Neuronal stem cell (in vitro differentiated cells): Measurements from ENCODE around the gene SENP8.

Experiments
- DNase-seq: peaks from one replicate; pipeline ENCODE4 v3.0.0-alpha.2; 2013; ENCODE audit warnings: low spot score
- H2AFZ ChIP-seq: one replicate; pipeline ENCODE4 v1.6.1; 2013; ENCODE audit warnings: mild to moderate bottlenecking, low read length, inconsistent platforms
- H2AK5ac ChIP-seq: 2 replicates; pipeline ENCODE4 v1.6.1; 2013; ENCODE audit warnings: low read depth, mild to moderate bottlenecking, inconsistent platforms, low read length, moderate library complexity, mixed read lengths
- H2BK120ac ChIP-seq: 2 replicates; pipeline ENCODE4 v1.6.1; 2013; ENCODE audit warnings: low read depth, mild to moderate bottlenecking, inconsistent platforms, low read length, moderate library complexity, mixed read lengths
- H2BK12ac ChIP-seq: one replicate; pipeline ENCODE4 v1.6.1; 2013; ENCODE audit warnings: low read length, inconsistent platforms
- H2BK15ac ChIP-seq: 2 replicates; pipeline ENCODE4 v1.6.1; 2013; ENCODE audit warnings: mild to moderate bottlenecking, low read length, inconsistent platforms, mixed read lengths
- H2BK5ac ChIP-seq: one replicate; pipeline ENCODE4 v1.6.1; 2013; ENCODE audit warnings: inconsistent platforms, mild to moderate bottlenecking, low read length, moderate library complexity
- H3K14ac ChIP-seq: one replicate; pipeline ENCODE4 v1.6.1; 2013; ENCODE audit warnings: low read length, inconsistent platforms
- H3K18ac ChIP-seq: 2 replicates; pipeline ENCODE4 v1.6.1; 2013; ENCODE audit warnings: low read length, inconsistent platforms
- H3K23ac ChIP-seq: 2 replicates; pipeline ENCODE4 v1.6.1; 2013; ENCODE audit warnings: low read depth, mild to moderate bottlenecking, mixed read lengths, low read length, inconsistent platforms; ENCODE audit not compliant: poor library complexity
- H3K27ac ChIP-seq: replicated peaks from 3 replicates; pipeline ENCODE4 v1.5.1; 2013; ENCODE audit warnings: low read length, inconsistent platforms
- H3K27me3 ChIP-seq, 3 experiments: 2 replicates each; pipeline ENCODE4 v1.6.1; 2013; ENCODE audit warnings: low read length in 3 of 3, mild to moderate bottlenecking in 2 of 3, inconsistent platforms in 1 of 3, low read depth in 1 of 3, mixed read lengths in 1 of 3, moderate library complexity in 1 of 3; ENCODE audit not compliant: control insufficient read depth in 3 of 3, insufficient read depth in 3 of 3
- H3K36me3 ChIP-seq, 2 donors: replicated peaks in 1 of 2; 2 replicates each; pipeline ENCODE4 v1.6.1; 2013; ENCODE audit warnings: low read length in 2 of 2; ENCODE audit not compliant: control insufficient read depth in 2 of 2, insufficient read depth in 2 of 2
- H3K4ac ChIP-seq: 2 replicates; pipeline ENCODE4 v1.6.1; 2013; ENCODE audit warnings: inconsistent platforms, mild to moderate bottlenecking, low read length, moderate library complexity
- H3K4me1 ChIP-seq, 2 donors: 1 replicate in 1 of 2; 2 replicates in 1 of 2; pipeline ENCODE4 v1.6.1; 2013; ENCODE audit warnings: low read length in 2 of 2, low read depth in 1 of 2; ENCODE audit not compliant: control insufficient read depth in 2 of 2, insufficient read depth in 1 of 2
- H3K4me2 ChIP-seq: one replicate; pipeline ENCODE4 v1.6.1; 2013; ENCODE audit warnings: mild to moderate bottlenecking, low read length, inconsistent platforms; ENCODE audit not compliant: insufficient read depth, poor library complexity, severe bottlenecking
- H3K4me3 ChIP-seq, 2 donors: 2 replicates each; pipeline ENCODE4 v1.5.1; 2013; ENCODE audit warnings: low read length in 2 of 2, mild to moderate bottlenecking in 2 of 2, inconsistent platforms in 1 of 2, moderate library complexity in 1 of 2
- H3K79me1 ChIP-seq: one replicate; pipeline ENCODE4 v1.6.1; 2013; ENCODE audit warnings: low read depth, mild to moderate bottlenecking, inconsistent platforms, low read length, moderate library complexity
- H3K9ac ChIP-seq: one replicate; pipeline ENCODE4 v1.6.1; 2013; ENCODE audit warnings: mild to moderate bottlenecking, low read depth, low read length, inconsistent platforms; ENCODE audit not compliant: poor library complexity
- H3K9me3 ChIP-seq, 2 donors: replicated peaks in 1 of 2; 2 replicates each; pipeline versions ENCODE3 to v1.6.1; 2013; ENCODE audit warnings: low read length in 2 of 2, mild to moderate bottlenecking in 2 of 2, inconsistent platforms in 1 of 2, low read depth in 1 of 2, mixed read lengths in 1 of 2, moderate library complexity in 1 of 2; ENCODE audit not compliant: control insufficient read depth in 2 of 2, insufficient read depth in 1 of 2
- H4K8ac ChIP-seq: one replicate; pipeline ENCODE4 v1.6.1; 2013; ENCODE audit warnings: low read depth, mild to moderate bottlenecking, inconsistent platforms, low read length, moderate library complexity
- H4K91ac ChIP-seq: one replicate; pipeline ENCODE4 v1.6.1; 2013; ENCODE audit warnings: low read length, low read depth, mild to moderate bottlenecking, inconsistent platforms; ENCODE audit not compliant: poor library complexity
- WGBS, 2 donors: extraction: QIAGEN DNeasy Blood & Tissue Kit; methylation state at CpG; one replicate each; pipeline ENCODE4 v1.1.7; 2013; ENCODE audit warnings: missing lambda C conversion rate in 2 of 2, mixed read lengths in 1 of 2; ENCODE audit not compliant: insufficient read length in 2 of 2, insufficient replicate concordance in 1 of 2; ENCODE audit errors: extremely low coverage in 2 of 2; 5-methylcytosine and 5-hydroxymethylcytosine counted together

Gene SENP8

GRCh38 chr15:72131922-72132321 lies 13.7 kb downstream of the SENP8 start:
- Histone ChIP-seq H3K18ac (no peak overlapping the region), H2BK5ac (no peak overlapping the region), H2AFZ (no peak overlapping the region), H3K9ac (no peak overlapping the region), H2AK5ac (no peak overlapping the region), H3K4me3 (no peak overlapping the region), H2BK15ac (no peak overlapping the region), H3K4me1 (no peaks in the 10 kb centered on the region), H3K23ac (no peak overlapping the region), H3K79me1 (no peaks in the 10 kb centered on the region), H3K36me3 (no peaks in the 10 kb centered on the region), H3K14ac (no peak overlapping the region), H2BK120ac (no peak overlapping the region), H4K91ac (no peak overlapping the region), H3K4me2 (no peak overlapping the region), H3K27ac (no peak overlapping the region), H3K4ac (no peak overlapping the region), H4K8ac (no peak overlapping the region), H3K27me3 (no peaks in the 10 kb centered on the region), H3K9me3 (no peaks in the 10 kb centered on the region), H2BK12ac (no peak overlapping the region)
- no CpG with 5 or more reads among the region's 3 CpGs for WGBS, 2 donors
- DNase-seq = no peak

DNA sequence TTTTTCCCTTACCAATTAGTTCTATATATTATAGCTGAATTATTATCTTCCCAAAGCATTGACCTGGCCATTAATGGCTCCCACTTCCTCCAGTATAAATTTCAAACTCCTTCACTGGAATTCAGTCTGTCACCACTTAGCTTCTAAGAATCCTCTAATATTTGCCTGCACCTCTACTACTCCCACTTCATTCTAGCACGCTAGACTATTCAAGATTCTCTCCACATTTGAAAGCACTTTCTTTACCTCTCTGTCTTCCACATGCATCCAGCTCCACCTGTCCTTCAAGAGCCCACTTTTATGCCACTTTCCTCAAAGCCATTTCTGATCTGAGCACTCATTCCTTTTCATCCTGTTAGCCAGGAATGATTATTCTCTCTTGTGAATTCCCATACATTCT lies 15.0 kb downstream of the SENP8 start:
- Histone ChIP-seq H2AK5ac (no peak overlapping the region), H3K27ac (no peak overlapping the region), H2BK12ac (no peak overlapping the region), H3K23ac (no peak overlapping the region), H2BK15ac (no peak overlapping the region), H3K9ac (no peak overlapping the region), H2BK120ac (no peak overlapping the region), H3K4ac (no peak overlapping the region), H3K14ac (no peak overlapping the region), H4K91ac (no peak overlapping the region), H3K4me2 (no peak overlapping the region), H2BK5ac (no peak overlapping the region), H3K79me1 (no peaks in the 10 kb centered on the region), H4K8ac (no peak overlapping the region), H3K18ac (no peak overlapping the region), H3K9me3 (no peaks in the 10 kb centered on the region), H3K4me1 (no peaks in the 10 kb centered on the region), H3K27me3 (no peaks in the 10 kb centered on the region), H2AFZ (no peak overlapping the region), H3K36me3 (no peaks in the 10 kb centered on the region), H3K4me3 (no peak overlapping the region)
- no CpG with 5 or more reads among the region's 1 CpG for WGBS, 2 donors
- no peak for DNase-seq

DNA sequence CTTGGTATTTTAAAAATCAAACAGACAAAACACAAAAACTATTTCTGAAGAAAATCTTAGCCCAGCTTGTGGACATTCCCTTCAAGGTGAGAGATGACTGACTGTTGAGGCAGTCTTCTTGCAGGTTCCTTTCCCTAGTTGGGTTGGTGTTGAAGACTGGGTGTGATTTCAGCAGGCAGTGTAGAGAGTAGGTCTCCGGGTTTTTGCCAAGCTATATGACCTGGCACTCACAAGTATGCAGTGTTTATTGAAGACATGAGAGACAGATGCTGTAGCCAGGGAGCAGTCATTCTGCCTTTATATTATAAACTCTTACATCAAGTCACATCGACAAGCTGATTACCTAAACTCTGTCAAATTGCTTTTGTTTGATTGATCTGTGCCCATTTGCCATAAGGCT lies 17.5 kb downstream of the SENP8 start:
- no peak overlapping the region for H3K18ac ChIP-seq
- no peaks in the 10 kb centered on the region for H3K27me3 ChIP-seq
- H3K9me3 ChIP-seq = no peaks in the 10 kb centered on the region
- DNase-seq = no peak
- H2BK120ac ChIP-seq = no peak overlapping the region
- H2AFZ ChIP-seq = no peak overlapping the region
- H3K79me1 ChIP-seq = no peaks in the 10 kb centered on the region
- no CpG with 5 or more reads among the region's 2 CpGs for WGBS, 2 donors
- no peak overlapping the region for H3K9ac ChIP-seq
- H3K23ac ChIP-seq = no peak overlapping the region
- no peak overlapping the region for H4K91ac ChIP-seq
- H3K4ac ChIP-seq = no peak overlapping the region
- H3K4me3 ChIP-seq = no peak overlapping the region
- H3K4me1 ChIP-seq = no peaks in the 10 kb centered on the region
- H3K4me2 ChIP-seq = no peak overlapping the region
- no peak overlapping the region for H2BK12ac ChIP-seq
- H4K8ac ChIP-seq = no peak overlapping the region
- no peak overlapping the region for H2BK15ac ChIP-seq
- H3K27ac ChIP-seq = no peak overlapping the region
- H2AK5ac ChIP-seq = no peak overlapping the region
- H3K14ac ChIP-seq = no peak overlapping the region
- H2BK5ac ChIP-seq = no peak overlapping the region
- no peaks in the 10 kb centered on the region for H3K36me3 ChIP-seq

DNA sequence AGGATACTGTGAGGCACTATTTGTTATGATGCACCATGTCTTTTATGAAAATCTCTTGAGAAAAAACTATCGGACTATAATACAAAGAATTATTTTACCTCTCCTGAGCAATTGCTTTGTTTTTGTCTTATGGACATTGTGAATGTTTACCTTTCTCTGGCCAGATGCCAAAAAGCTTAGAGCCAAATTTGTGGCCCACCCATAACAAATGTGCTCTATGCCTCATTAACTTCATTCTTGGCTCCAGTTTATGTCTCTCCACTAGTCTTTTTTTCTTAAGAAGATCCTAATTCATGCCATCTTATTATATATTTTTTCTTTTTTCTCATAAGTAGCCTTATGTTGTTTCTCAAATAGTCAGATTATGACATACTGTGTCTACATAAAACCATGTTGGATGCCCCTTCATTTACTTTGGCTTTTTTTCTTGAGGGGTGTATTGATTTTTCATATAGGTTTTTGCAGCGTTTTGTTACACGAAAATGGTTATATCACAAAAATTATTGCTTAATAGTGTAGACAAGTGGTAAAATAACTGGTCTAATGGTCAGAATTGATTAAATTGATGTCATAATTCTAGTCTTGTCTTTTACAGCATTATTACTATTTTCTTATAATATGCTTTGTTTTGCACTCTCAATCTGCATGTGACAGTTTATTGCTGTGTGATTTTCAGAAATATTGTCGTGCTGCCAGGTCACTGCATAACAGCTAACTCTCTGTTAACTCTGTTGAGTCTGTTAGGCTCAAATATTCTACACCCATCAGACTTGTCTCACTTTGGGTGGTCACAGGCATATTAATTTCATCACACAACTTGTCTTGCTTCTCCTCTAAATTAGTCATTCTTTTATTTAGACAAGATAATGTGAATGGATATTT lies 18.2 kb downstream of the SENP8 start:
- Histone ChIP-seq H3K9me3 (no peaks in the 10 kb centered on the region), H3K4ac (no peak overlapping the region), H4K8ac (no peak overlapping the region), H2AK5ac (no peak overlapping the region), H2BK120ac (no peak overlapping the region), H3K27me3 (no peaks in the 10 kb centered on the region), H3K79me1 (no peaks in the 10 kb centered on the region), H2BK12ac (no peak overlapping the region), H3K4me2 (no peak overlapping the region), H3K4me3 (no peak overlapping the region), H3K4me1 (no peaks in the 10 kb centered on the region), H3K9ac (no peak overlapping the region), H2AFZ (no peak overlapping the region), H3K18ac (no peak overlapping the region), H3K23ac (no peak overlapping the region), H2BK5ac (no peak overlapping the region), H3K36me3 (no peaks in the 10 kb centered on the region), H3K27ac (no peak overlapping the region), H2BK15ac (no peak overlapping the region), H4K91ac (no peak overlapping the region), H3K14ac (no peak overlapping the region)
- WGBS, 2 donors = no CpG with 5 or more reads among the region's 4 CpGs
- no peak for DNase-seq
